T-helper 9 cell (primary cell): ENCODE data around the gene TMEM147.
"Not testable (repeated sequence)": the region's sequence is repeated elsewhere in the genome, so short reads cannot be mapped to it uniquely, and the experiment has no call there.

Experiments used
- DNase-seq: peaks from one replicate; pipeline ENCODE4 v3.0.0-alpha.2; 2020

The TMEM147 gene

GRCh38 chr19:35563207-35563829 is 17.9 kb downstream of the TMEM147 start, which contains the start of gene ATP4A:
ATP4A (minus strand) TSS chr19:35563658; CDS start chr19:35563629, 29 bp downstream.
- no peak for DNase-seq

- no peak for DNase-seq
These were observed 19.8 kb downstream of the TMEM147 start for GRCh38 chr19:35565016-35565856.

DNA sequence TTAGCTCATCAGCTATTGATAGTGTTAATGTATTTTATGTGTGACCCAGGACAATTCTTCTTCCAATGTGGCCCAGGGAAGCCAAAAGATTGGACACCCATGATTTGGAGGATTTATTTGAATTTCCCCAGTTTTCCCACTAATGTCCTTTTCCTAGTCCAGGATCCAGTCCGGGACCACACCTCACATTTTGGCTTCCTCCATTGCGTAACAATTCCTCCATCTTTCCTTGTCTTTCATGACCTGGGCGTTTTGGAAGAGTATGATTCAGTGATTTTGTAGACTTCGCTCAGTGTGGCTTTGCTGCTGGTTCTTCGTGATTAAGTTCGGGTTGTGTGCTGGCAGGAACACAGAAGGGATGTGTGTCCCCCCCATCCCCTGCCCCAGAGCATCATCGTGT is 21.3 kb downstream of the TMEM147 start:
- no peak for DNase-seq

GRCh38 chr19:35569281-35569781 is 23.9 kb downstream of the TMEM147 start:
- no peak for DNase-seq

DNA sequence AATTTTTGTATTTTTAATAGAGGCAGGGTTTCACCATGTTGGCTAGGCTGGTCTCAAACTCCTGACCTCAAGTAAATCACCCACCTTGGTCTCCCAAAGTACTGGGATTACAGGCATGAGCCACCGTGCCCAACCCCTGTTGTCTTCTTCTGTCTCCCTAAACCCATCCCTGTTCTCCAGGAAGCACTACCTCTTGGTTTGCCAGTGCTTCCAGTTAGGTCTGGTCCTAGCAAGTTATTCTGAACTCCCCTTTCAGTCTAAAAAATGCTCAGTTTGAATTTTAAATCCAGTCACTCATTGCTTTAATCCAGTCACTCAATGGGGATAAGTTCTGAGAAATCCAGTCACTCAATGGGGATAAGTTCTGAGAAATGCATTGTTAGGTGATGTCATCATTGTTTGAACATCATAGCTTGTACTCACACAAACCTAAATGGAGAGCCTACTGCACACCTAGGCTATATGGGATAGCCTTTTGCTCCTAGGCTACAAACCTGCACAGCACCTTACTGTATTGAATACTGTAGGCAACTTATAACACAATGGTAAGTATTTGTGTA is 26.1 kb downstream of the TMEM147 start:
- no peak for DNase-seq

DNA sequence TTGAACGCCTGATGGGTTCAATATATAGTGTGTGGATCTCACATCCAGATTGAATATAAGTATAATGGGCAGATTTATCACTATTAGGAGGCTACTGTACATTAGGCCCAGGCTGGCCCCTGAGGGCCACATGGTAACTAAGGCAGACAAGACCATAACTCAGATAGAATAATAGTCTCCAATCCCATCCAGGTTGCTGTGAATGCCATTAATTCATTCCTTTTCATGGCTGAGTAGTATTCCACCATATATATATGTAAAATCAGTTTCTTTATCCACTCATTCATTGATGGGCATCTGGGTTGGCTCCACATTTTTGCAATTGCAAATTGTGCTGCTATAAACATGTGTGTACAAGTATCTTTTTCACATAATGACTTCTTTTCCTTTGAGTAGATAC is 32.5 kb downstream of the TMEM147 start:
- DNase-seq, result no peak

- no peak for DNase-seq
These were observed 33.3 kb downstream of the TMEM147 start for GRCh38 chr19:35578707-35579106.

DNA sequence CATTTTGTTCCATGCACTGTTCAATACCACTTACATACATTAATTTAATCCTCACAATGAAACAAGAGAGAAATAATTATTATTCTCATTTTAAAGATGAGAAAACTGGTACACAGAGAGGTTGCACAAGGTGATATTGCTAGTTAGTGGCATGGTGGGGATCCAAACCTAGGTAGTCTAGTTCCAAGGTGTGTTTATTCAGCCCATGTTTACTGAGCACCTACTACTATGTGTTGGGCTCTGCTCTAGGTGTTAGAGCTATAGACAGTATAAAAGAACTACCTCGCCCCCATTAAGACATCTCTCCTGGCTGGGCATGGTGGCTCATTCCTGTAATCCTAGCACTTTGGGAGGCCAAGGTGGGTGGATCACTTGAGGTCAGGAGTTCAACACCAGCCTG is 37.3 kb downstream of the TMEM147 start:
- no peak for DNase-seq

GRCh38 chr19:35585848-35586247 is 40.4 kb downstream of the TMEM147 start, which contains the start of gene PMIS2:
PMIS2 (plus strand) TSS chr19:35586173; CDS start chr19:35586260, 87 bp downstream.
- DNase-seq, result no peak

DNA sequence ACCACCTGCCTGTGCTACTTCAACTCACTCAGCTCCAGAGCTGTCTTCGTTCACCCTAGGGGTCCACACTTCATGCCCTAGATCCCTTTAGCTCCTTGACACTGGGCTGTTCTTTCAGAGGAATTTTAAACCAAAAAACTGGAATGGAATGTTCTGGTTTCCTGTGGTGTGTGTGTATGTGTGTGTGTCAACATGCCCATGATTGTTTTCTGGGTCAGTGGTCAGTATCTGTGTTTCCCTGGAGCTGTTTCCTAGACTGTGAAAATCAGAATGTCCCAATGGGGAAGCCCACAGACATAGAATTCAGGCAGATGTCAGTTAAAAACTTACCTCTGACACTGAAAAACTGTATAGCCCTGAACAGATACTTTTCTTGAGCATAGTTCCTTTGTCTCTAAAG is 41.9 kb downstream of the TMEM147 start:
- DNase-seq, result no peak

DNA sequence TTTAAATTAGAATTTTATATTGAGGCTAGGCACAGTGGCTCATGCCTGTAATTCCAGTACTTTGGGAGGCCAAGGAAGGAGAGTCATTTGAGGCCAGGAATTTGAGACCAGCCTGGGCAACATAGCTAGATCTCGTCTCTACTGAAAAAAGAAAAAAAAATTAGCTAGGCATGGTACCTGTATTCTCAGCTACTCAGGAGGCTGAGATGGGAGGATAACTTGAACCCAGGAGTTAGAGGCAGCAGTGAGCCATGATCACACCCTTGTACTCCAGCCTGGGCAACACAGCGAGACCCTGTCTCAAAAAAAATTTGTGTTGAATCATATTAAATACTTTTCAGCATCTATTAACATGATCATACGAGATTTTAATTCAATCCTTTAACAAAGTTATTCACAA is 45.4 kb downstream of the TMEM147 start:
- no peak for DNase-seq

- no peak for DNase-seq
These were observed 46.8 kb downstream of the TMEM147 start for GRCh38 chr19:35592226-35592625.

- DNase-seq, result not testable (repeated sequence)
These were observed 49.6 kb downstream of the TMEM147 start for GRCh38 chr19:35595026-35595425.

- DNase-seq, result no peak
These were observed 50.5 kb downstream of the TMEM147 start for GRCh38 chr19:35595928-35596327.

- DNase-seq, result no peak
These were observed 51.1 kb downstream of the TMEM147 start for GRCh38 chr19:35596366-35596999.
